ENCODE data around the gene ANXA6. TPM values are rescaled to one million over a fixed set of nuclear protein-coding genes. Genes with fewer than 3 reads are reported as not detected.

Gene ANXA6
- polyA plus RNA-seq, 1 donor (not counting 4 experiments of a cell fraction or from before 2014, with no cell fraction given) = 37.0 TPM

- dilution Hi-C loops (cut with MboI; ENCODE audit: extremely low pct_ligation_motif_present, low sequenced_read_pairs) = no loop called here
- no peaks in the 10 kb centered on the region for H4K20me1 ChIP-seq (ENCODE audit: control insufficient read depth, extremely low read depth, insufficient read depth, low read length)
- no peak overlapping the region for H3K27ac ChIP-seq (ENCODE audit: control insufficient read depth, insufficient read depth, low read length)
- TF ChIP-seq EZH2 (IDR thresholded peaks at IDR 0.05; ENCODE audit: low read length) = no peak
- TF ChIP-seq, protein P1, sequence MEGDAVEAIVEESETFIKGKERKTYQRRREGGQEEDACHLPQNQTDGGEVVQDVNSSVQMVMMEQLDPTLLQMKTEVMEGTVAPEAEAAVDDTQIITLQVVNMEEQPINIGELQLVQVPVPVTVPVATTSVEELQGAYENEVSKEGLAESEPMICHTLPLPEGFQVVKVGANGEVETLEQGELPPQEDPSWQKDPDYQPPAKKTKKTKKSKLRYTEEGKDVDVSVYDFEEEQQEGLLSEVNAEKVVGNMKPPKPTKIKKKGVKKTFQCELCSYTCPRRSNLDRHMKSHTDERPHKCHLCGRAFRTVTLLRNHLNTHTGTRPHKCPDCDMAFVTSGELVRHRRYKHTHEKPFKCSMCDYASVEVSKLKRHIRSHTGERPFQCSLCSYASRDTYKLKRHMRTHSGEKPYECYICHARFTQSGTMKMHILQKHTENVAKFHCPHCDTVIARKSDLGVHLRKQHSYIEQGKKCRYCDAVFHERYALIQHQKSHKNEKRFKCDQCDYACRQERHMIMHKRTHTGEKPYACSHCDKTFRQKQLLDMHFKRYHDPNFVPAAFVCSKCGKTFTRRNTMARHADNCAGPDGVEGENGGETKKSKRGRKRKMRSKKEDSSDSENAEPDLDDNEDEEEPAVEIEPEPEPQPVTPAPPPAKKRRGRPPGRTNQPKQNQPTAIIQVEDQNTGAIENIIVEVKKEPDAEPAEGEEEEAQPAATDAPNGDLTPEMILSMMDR (optimal IDR thresholded peaks at IDR 0.05 in 1 of 3, IDR thresholded peaks at IDR 0.05 in 1 of 3, conservative IDR thresholded peaks at IDR 0.05 in 1 of 3; ENCODE audit: extremely low read depth in 1 of 3, insufficient read depth in 2 of 3, low read length in 3 of 3) = no peak
- no peaks in the 10 kb centered on the region for H3K36me3 ChIP-seq (ENCODE audit: control insufficient read depth in 2 of 2, extremely low read depth in 1 of 2, insufficient read depth in 2 of 2, low read length in 2 of 2)
- FAIRE-seq (no peak), DNase-seq (ENCODE audit: low read depth, low spot score) (no peak)
- H3K4me2 ChIP-seq (ENCODE audit: control insufficient read depth, extremely low read depth, insufficient read depth, low read depth, low read length) = no peak overlapping the region
- no peak overlapping the region for H3K4me3 ChIP-seq (ENCODE audit: control insufficient read depth in 2 of 3, extremely low read depth in 1 of 3, insufficient read depth in 2 of 3, low read depth in 1 of 3, low read length in 3 of 3)
- no peaks in the 10 kb centered on the region for H3K79me2 ChIP-seq (ENCODE audit: control insufficient read depth, insufficient read depth, low read length)
- H3K4me1 ChIP-seq (ENCODE audit: control insufficient read depth, extremely low read depth, insufficient read depth, low read length) = no peaks in the 10 kb centered on the region
- no peaks in the 10 kb centered on the region for H3K9me3 ChIP-seq (ENCODE audit: control insufficient read depth, low read depth, low read length)
- H3K27me3 ChIP-seq (ENCODE audit: control insufficient read depth, extremely low read depth, insufficient read depth, low read length) = no peaks in the 10 kb centered on the region
- no peaks in the 10 kb centered on the region for H3K9me1 ChIP-seq (ENCODE audit: control insufficient read depth, extremely low read depth, insufficient read depth, low read length)
- H3K9ac ChIP-seq (ENCODE audit: control insufficient read depth, extremely low read depth, insufficient read depth, low read length) = no peak overlapping the region
- no peak overlapping the region for H2AFZ ChIP-seq (ENCODE audit: control insufficient read depth, low read length)
These were observed 43.9 kb downstream of the ANXA6 start for GRCh38 chr5:151113651-151114050.

DNA sequence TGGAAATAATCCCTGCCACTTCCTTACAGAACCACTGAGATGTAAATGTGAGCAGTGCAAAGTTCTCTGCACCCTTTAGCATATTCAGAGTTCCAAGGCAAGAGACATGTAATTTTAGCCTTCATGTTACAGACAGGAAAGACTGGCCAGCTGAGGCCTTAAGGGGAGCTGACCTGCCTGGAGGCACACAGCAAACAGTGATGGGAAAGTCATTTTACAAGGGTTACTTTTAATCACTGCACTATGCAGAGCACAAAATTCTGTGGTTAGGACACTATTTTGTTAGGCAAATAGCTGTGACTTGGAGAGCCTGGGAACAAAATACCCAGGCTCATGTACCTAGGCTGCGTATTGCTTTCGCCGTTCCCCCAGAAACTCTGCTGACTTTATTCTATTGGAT is 46.6 kb downstream of the ANXA6 start:
- Histone ChIP-seq H3K9me3 (ENCODE audit: control insufficient read depth, low read depth, low read length) (no peaks in the 10 kb centered on the region), H2AFZ (ENCODE audit: control insufficient read depth, low read length) (no peak overlapping the region), H3K79me2 (ENCODE audit: control insufficient read depth, insufficient read depth, low read length) (no peaks in the 10 kb centered on the region), H4K20me1 (ENCODE audit: control insufficient read depth, extremely low read depth, insufficient read depth, low read length) (no peaks in the 10 kb centered on the region), H3K4me3 (ENCODE audit: control insufficient read depth in 2 of 3, extremely low read depth in 1 of 3, insufficient read depth in 2 of 3, low read depth in 1 of 3, low read length in 3 of 3) (no peak overlapping the region), H3K4me2 (ENCODE audit: control insufficient read depth, extremely low read depth, insufficient read depth, low read depth, low read length) (no peak overlapping the region), H3K27ac (ENCODE audit: control insufficient read depth, insufficient read depth, low read length) (no peak overlapping the region), H3K27me3 (ENCODE audit: control insufficient read depth, extremely low read depth, insufficient read depth, low read length) (no peaks in the 10 kb centered on the region), H3K36me3 (ENCODE audit: control insufficient read depth in 2 of 2, extremely low read depth in 1 of 2, insufficient read depth in 2 of 2, low read length in 2 of 2) (no peaks in the 10 kb centered on the region), H3K9me1 (ENCODE audit: control insufficient read depth, extremely low read depth, insufficient read depth, low read length) (no peaks in the 10 kb centered on the region), H3K4me1 (ENCODE audit: control insufficient read depth, extremely low read depth, insufficient read depth, low read length) (no peaks in the 10 kb centered on the region), H3K9ac (ENCODE audit: control insufficient read depth, extremely low read depth, insufficient read depth, low read length) (no peak overlapping the region)
- FAIRE-seq (no peak), DNase-seq (ENCODE audit: low read depth, low spot score) (no peak)
- dilution Hi-C loops (cut with MboI; ENCODE audit: extremely low pct_ligation_motif_present, low sequenced_read_pairs) = no loop called here
- TF ChIP-seq EZH2 (IDR thresholded peaks at IDR 0.05; ENCODE audit: low read length) = no peak
- TF ChIP-seq, protein P1 (optimal IDR thresholded peaks at IDR 0.05 in 1 of 3, IDR thresholded peaks at IDR 0.05 in 1 of 3, conservative IDR thresholded peaks at IDR 0.05 in 1 of 3; ENCODE audit: extremely low read depth in 1 of 3, insufficient read depth in 2 of 3, low read length in 3 of 3) = no peak
